ENCODE measurements around the gene SYDE1.

SYDE1 gene

GRCh38 chr19:15126131-15126910 is 19.1 kb downstream of the SYDE1 start:
- Histone ChIP-seq H3K36me3 (ENCODE audit: insufficient read depth, low read length) (peaks cover 5% of the 10 kb centered on the region; the same call in 1 of the 2 replicates), H4K20me1 (ENCODE audit: insufficient read depth, low read length) (no peaks in the 10 kb centered on the region), H2AFZ (ENCODE audit: low read length) (peak overlapping the region; percentile 68), H3K9ac (ENCODE audit: low read length) (no peak overlapping the region), H3K4me2 (ENCODE audit: low read length) (peak overlapping the region; percentile 68; the same call in 1 of the 2 replicates), H3K4me1 (ENCODE audit: insufficient read depth, low read length, severe bottlenecking) (peaks cover 14% of the 10 kb centered on the region), H3K27me3 (ENCODE audit: insufficient read depth, low read length) (no peaks in the 10 kb centered on the region), H3K9me2 (ENCODE audit: low read depth, low read length) (no peaks in the 10 kb centered on the region), H3K9me3 (ENCODE audit: low read length) (no peaks in the 10 kb centered on the region), H3F3A (ENCODE audit: insufficient read depth, low read length) (no peaks in the 10 kb centered on the region), H3K4me3 (ENCODE audit: low read depth, low read length, poor library complexity, severe bottlenecking) (peak overlapping the region; percentile 68), H3K79me2 (ENCODE audit: insufficient read depth, low read length) (no peaks in the 10 kb centered on the region), H3K27ac (ENCODE audit: low read depth, low read length, poor library complexity, severe bottlenecking) (no peak overlapping the region)
- TF ChIP-seq EZH2 (IDR thresholded peaks at IDR 0.05; ENCODE audit: borderline replicate concordance, low read length) (no peak), CTCF (IDR thresholded peaks at IDR 0.05; ENCODE audit: low read length) (no peak)

- Histone ChIP-seq H3F3A (ENCODE audit: insufficient read depth, low read length) (no peaks in the 10 kb centered on the region), H3K4me3 (ENCODE audit: low read depth, low read length, poor library complexity, severe bottlenecking) (no peak overlapping the region), H3K27me3 (ENCODE audit: insufficient read depth, low read length) (no peaks in the 10 kb centered on the region), H3K4me2 (ENCODE audit: low read length) (no peak overlapping the region), H2AFZ (ENCODE audit: low read length) (no peak overlapping the region), H3K9me3 (ENCODE audit: low read length) (no peaks in the 10 kb centered on the region), H3K27ac (ENCODE audit: low read depth, low read length, poor library complexity, severe bottlenecking) (no peak overlapping the region), H3K9ac (ENCODE audit: low read length) (no peak overlapping the region), H3K36me3 (ENCODE audit: insufficient read depth, low read length) (no peaks in the 10 kb centered on the region), H4K20me1 (ENCODE audit: insufficient read depth, low read length) (no peaks in the 10 kb centered on the region), H3K79me2 (ENCODE audit: insufficient read depth, low read length) (no peaks in the 10 kb centered on the region), H3K4me1 (ENCODE audit: insufficient read depth, low read length, severe bottlenecking) (peaks cover 14% of the 10 kb centered on the region), H3K9me2 (ENCODE audit: low read depth, low read length) (no peaks in the 10 kb centered on the region)
- TF ChIP-seq EZH2 (IDR thresholded peaks at IDR 0.05; ENCODE audit: borderline replicate concordance, low read length) (no peak), CTCF (IDR thresholded peaks at IDR 0.05; ENCODE audit: low read length) (no peak)
These were observed 21.1 kb downstream of the SYDE1 start for GRCh38 chr19:15128162-15128770.

- no peak overlapping the region for H3K27ac ChIP-seq (ENCODE audit: low read depth, low read length, poor library complexity, severe bottlenecking)
- no peak overlapping the region for H3K4me2 ChIP-seq (ENCODE audit: low read length)
These were observed 22.8 kb downstream of the SYDE1 start for GRCh38 chr19:15129856-15130585.

More at GRCh38 chr19:15129856-15130585, 22.8 kb downstream of the SYDE1 start:
- H3K4me3 ChIP-seq (ENCODE audit: low read depth, low read length, poor library complexity, severe bottlenecking) = no peak overlapping the region
- H3F3A ChIP-seq (ENCODE audit: insufficient read depth, low read length) = no peaks in the 10 kb centered on the region
- H3K27me3 ChIP-seq (ENCODE audit: insufficient read depth, low read length) = no peaks in the 10 kb centered on the region
- H3K79me2 ChIP-seq (ENCODE audit: insufficient read depth, low read length) = no peaks in the 10 kb centered on the region
- TF ChIP-seq EZH2 (IDR thresholded peaks at IDR 0.05; ENCODE audit: borderline replicate concordance, low read length) (no peak), CTCF (IDR thresholded peaks at IDR 0.05; ENCODE audit: low read length) (no peak)
- H2AFZ ChIP-seq (ENCODE audit: low read length) = no peak overlapping the region
- H4K20me1 ChIP-seq (ENCODE audit: insufficient read depth, low read length) = no peaks in the 10 kb centered on the region
- H3K9ac ChIP-seq (ENCODE audit: low read length) = no peak overlapping the region
- H3K36me3 ChIP-seq (ENCODE audit: insufficient read depth, low read length) = no peaks in the 10 kb centered on the region
- no peaks in the 10 kb centered on the region for H3K9me3 ChIP-seq (ENCODE audit: low read length)
- H3K4me1 ChIP-seq (ENCODE audit: insufficient read depth, low read length, severe bottlenecking) = peaks cover 4% of the 10 kb centered on the region
- H3K9me2 ChIP-seq (ENCODE audit: low read depth, low read length) = no peaks in the 10 kb centered on the region
